Measurements from ENCODE around the gene RGL3. TPM values are rescaled to one million over a fixed set of nuclear protein-coding genes. Genes with fewer than 3 reads are reported as not detected.

The RGL3 gene
- total RNA-seq, 1 donor from 2014 or later, result 0.30 TPM

DNA sequence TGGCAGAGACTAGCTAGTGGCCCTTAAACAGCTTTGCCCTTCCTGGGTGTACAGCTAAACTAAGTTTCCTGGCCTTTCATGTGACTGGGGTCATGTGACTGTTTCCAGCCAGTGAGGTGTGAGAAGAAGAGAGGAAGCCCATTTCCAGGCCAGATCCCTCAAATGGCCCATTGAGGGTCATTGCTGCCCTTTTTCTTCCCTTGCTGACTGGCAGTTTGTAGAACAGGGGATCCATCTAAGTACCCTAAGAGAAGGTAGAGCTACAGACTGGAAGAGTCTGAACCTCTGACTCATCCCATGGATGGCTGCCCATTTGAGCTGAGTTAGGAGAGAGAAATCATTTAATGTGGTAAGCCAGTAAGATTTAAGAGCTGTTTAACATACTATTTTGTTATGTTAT is 41.9 kb downstream of the RGL3 start:
- no peak for DNase-seq (ENCODE audit: low read depth, low spot score)
- Mint-ChIP-seq H3K9me3 (no peaks in the 10 kb centered on the region), H3K4me3 (peak overlapping the region; percentile 34), H3K4me1 (peaks cover 34% of the 10 kb centered on the region), H3K36me3 (ENCODE audit: low read depth) (no peaks in the 10 kb centered on the region), H3K27me3 (ENCODE audit: low read depth) (peaks cover 13% of the 10 kb centered on the region), H3K27ac (ENCODE audit: unreplicated experiment) (no peak overlapping the region)
- TF ChIP-seq, protein P1, sequence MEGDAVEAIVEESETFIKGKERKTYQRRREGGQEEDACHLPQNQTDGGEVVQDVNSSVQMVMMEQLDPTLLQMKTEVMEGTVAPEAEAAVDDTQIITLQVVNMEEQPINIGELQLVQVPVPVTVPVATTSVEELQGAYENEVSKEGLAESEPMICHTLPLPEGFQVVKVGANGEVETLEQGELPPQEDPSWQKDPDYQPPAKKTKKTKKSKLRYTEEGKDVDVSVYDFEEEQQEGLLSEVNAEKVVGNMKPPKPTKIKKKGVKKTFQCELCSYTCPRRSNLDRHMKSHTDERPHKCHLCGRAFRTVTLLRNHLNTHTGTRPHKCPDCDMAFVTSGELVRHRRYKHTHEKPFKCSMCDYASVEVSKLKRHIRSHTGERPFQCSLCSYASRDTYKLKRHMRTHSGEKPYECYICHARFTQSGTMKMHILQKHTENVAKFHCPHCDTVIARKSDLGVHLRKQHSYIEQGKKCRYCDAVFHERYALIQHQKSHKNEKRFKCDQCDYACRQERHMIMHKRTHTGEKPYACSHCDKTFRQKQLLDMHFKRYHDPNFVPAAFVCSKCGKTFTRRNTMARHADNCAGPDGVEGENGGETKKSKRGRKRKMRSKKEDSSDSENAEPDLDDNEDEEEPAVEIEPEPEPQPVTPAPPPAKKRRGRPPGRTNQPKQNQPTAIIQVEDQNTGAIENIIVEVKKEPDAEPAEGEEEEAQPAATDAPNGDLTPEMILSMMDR (conservative IDR thresholded peaks at IDR 0.05), result no peak

DNA sequence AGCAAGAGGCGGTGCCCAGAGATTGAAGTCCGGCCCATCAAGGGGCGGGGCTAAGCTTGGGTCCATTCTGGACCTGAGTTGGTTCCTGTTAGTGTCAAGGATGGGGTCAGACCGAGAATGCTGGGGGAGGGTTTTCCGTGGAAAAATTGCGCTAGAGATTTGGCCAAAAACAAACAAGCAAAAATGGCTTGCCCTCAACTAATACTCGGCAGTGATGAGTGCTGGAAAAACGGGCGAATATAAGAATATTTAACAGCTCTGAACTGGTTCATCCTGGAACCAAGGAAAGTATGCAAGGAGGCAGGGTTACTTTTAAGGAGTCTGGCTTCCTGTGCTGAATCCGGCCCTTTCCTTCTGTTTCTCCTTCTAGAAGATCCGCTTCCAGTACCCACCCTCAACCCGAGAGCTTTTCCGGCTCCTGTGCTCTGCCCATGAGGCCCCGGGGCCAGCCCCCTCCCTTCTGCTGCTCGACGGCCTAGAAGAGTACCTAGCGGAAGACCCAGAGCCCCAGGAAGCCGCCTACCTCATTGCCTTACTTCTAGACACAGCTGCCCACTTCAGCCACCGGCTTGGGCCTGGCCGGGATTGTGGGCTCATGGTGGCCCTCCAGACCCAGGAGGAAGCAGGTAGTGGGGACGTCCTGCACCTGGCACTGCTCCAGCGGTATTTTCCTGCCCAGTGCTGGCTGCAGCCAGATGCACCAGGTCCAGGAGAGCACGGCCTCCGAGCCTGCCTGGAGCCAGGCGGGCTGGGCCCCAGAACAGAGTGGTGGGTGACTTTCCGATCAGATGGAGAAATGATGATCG is 43.8 kb downstream of the RGL3 start:
- no peak overlapping the region for H3K4me3 Mint-ChIP-seq
- no peak for DNase-seq (ENCODE audit: low read depth, low spot score)

DNA sequence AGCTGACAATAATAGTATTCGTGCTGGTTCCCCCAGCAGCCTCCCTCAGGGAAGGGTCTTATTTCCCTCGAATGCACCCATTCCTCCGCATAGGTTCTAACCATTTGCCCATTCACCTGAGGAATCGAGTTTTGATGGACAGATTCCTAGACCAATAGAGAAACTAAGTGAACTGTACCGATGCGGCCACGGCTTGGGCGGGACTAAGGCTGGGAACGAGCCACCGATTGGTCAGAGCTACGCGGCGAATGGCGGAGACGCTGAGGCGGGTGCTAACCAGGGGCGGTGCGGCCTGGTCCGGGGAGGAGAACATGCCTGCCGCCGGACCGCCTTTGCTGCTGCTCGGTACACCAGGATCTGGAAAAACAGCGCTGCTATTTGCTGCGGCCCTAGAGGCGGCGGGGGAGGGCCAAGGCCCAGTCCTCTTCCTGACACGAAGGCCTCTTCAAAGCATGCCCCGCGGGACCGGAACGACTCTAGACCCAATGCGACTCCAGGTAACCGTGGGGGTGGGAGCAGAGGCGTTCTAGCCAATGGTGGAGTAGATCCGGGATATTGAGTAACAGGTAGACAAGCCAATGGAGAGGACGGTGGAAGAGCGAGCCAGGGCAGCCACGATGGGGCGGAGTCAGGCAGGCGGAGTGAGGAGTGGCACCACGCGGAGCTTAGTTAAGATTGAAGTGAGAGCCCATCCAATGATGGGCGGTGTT is 44.5 kb downstream of the RGL3 start, which contains the start of gene SWSAP1:
Gene SWSAP1, plus strand, starts transcription at position 234 of the 710 bp plus-strand sequence. Its CDS starts 15 bp downstream, at position 249.
- peak; percentile 92 for DNase-seq (ENCODE audit: low read depth, low spot score)
- Mint-ChIP-seq H3K27me3 (ENCODE audit: low read depth) (no peaks in the 10 kb centered on the region), H3K27ac (ENCODE audit: unreplicated experiment) (peak within 1 kb of the TSS; percentile 92), H3K4me1 (peaks cover 15% of the 10 kb centered on the region), H3K36me3 (ENCODE audit: low read depth) (no peaks in the 10 kb centered on the region), H3K4me3 (no peak within 1 kb of the TSS), H3K9me3 (no peaks in the 10 kb centered on the region)
- TF ChIP-seq, protein P1 (conservative IDR thresholded peaks at IDR 0.05), result no peak

More for the DNA sequence above, 43.8 kb downstream of the RGL3 start:
- TF ChIP-seq, protein P1 (conservative IDR thresholded peaks at IDR 0.05), result no peak
- Mint-ChIP-seq H3K27me3 (ENCODE audit: low read depth) (no peaks in the 10 kb centered on the region), H3K36me3 (ENCODE audit: low read depth) (no peaks in the 10 kb centered on the region), H3K27ac (ENCODE audit: unreplicated experiment) (no peak overlapping the region), H3K4me1 (peaks cover 20% of the 10 kb centered on the region), H3K9me3 (no peaks in the 10 kb centered on the region)

DNA sequence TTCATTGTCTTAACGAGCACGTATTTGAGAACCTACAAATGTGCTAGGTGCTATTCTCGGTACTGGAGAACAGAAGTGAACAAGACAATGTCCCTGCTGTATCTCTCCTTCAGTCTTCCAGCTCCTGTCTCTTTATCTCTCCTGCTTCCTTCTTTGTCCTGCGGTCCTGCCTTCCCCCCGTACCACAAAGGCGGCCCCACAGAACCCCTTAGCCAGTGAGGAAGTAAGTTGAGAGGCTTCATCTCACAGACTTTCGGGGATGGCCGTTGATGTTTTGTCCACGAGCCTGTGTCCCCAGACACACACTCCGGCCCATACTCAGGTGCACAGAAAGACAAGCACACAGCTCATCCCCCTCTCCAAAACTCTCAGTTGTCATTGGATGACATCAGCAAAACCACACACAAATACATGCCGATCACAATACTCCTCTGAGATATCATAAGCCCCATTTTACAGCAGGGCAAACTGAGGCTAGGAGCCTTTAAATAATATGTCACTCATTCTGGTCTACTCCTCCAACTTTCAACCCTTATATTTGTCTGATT is 45.2 kb downstream of the RGL3 start:
- Mint-ChIP-seq H3K4me1 (peaks cover 15% of the 10 kb centered on the region), H3K27me3 (ENCODE audit: low read depth) (no peaks in the 10 kb centered on the region), H3K36me3 (ENCODE audit: low read depth) (no peaks in the 10 kb centered on the region), H3K9me3 (no peaks in the 10 kb centered on the region), H3K4me3 (no peak overlapping the region), H3K27ac (ENCODE audit: unreplicated experiment) (peak overlapping the region; percentile 92)
- TF ChIP-seq, protein P1 (conservative IDR thresholded peaks at IDR 0.05), result no peak
- DNase-seq (ENCODE audit: low read depth, low spot score), result no peak

- TF ChIP-seq, protein P1 (conservative IDR thresholded peaks at IDR 0.05), result no peak
- peak; percentile 65 for DNase-seq (ENCODE audit: low read depth, low spot score)
- Mint-ChIP-seq H3K4me1 (peaks cover 12% of the 10 kb centered on the region), H3K27ac (ENCODE audit: unreplicated experiment) (peak overlapping the region; percentile 92), H3K4me3 (no peak overlapping the region), H3K9me3 (no peaks in the 10 kb centered on the region), H3K27me3 (ENCODE audit: low read depth) (no peaks in the 10 kb centered on the region), H3K36me3 (ENCODE audit: low read depth) (no peaks in the 10 kb centered on the region)
Measured at GRCh38 chr19:11373166-11373884, 45.8 kb downstream of the RGL3 start.

All from neural crest cell (in vitro differentiated cells).